Activated naive CD4-positive, alpha-beta T cell treated with anti-CD3 and anti-CD28 coated beads for 36 hours (primary cell): ENCODE measurements around the gene IP6K2. TPM values are rescaled to one million over a fixed set of nuclear protein-coding genes. Genes with fewer than 3 reads are reported as not detected.
"Not testable (repeated sequence)": the region's sequence is repeated elsewhere in the genome, so short reads cannot be mapped to it uniquely, and the experiment has no call there.

Experiments used
- CTCF ChIA-PET: fragments of 350-600 bp; sonication (Branson Sonifier 250); formaldehyde crosslinking; loops from one replicate; lab custom pipeline; 2021; ENCODE audit warnings: antibody characterized with exemption; lab: Charles Lee
- DNase-seq: peaks from one replicate; pipeline ENCODE4 v3.0.0-alpha.2; 2020
- H3K27ac Mint-ChIP-seq: one replicate; pipeline ENCODE4 v1.8.0; 2021; ENCODE audit warnings: mild to moderate bottlenecking, mixed read lengths
- H3K27me3 Mint-ChIP-seq: one replicate; pipeline ENCODE4 v1.8.0; 2021; ENCODE audit warnings: low read depth, mixed read lengths
- H3K36me3 Mint-ChIP-seq: one replicate; pipeline ENCODE4 v1.8.0; 2021; ENCODE audit warnings: low read depth, mixed read lengths
- H3K4me1 Mint-ChIP-seq: one replicate; pipeline ENCODE4 v1.8.0; 2021; ENCODE audit warnings: low read depth, mixed read lengths
- H3K4me3 Mint-ChIP-seq: one replicate; pipeline ENCODE4 v1.8.0; 2021; ENCODE audit warnings: mild to moderate bottlenecking, moderate library complexity, mixed read lengths
- H3K9me3 Mint-ChIP-seq: one replicate; pipeline ENCODE4 v1.8.0; 2021; ENCODE audit warnings: mixed read lengths
- intact Hi-C: fragments of 100-400 bp; cut with micrococcal nuclease; formaldehyde crosslinking; loops from one replicate; pipeline ENCODE4 v1.15.1; 2023
- total RNA-seq, 2 experiments: library from RNA; stranded (reverse); gene quantifications; one replicate each; pipeline ENCODE4 v1.2.3, GENCODE V29; 2021

The IP6K2 gene
- total RNA-seq, 2 experiments from 2014 or later, result 64.3 to 68.3 TPM

DNA sequence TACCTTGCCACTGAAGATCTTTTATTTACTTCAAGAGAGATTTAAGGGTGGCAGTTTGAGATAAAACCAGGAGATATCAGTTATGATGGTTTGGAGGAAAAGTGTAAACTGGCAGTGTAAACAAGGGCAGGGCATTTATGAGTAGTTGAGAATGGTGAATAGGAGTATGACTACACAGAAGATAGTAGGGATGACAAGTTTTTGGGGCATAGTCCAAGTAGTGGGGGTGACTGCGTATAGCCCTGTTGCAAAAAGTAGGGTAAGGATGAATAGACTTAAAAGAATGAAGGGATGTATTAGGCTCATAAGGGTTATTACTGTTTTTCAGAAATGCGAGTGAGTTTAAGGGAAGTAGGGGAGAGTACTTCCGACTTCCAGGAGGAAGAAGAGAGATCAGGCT lies 6.3 kb upstream of the IP6K2 start:
- DNase-seq, H3K4me1 Mint-ChIP-seq, intact Hi-C loops, H3K4me3 Mint-ChIP-seq, H3K36me3 Mint-ChIP-seq, H3K27me3 Mint-ChIP-seq, H3K27ac Mint-ChIP-seq, H3K9me3 Mint-ChIP-seq: not testable (repeated sequence)
- CTCF ChIA-PET, result interaction anchor here (1.0 kb wide), 1 partner anchor 13 kb away, joined by 3 read pairs; no protein-coding TSS in a partner anchor

GRCh38 chr3:48716508-48716981 lies 476 bp downstream of the IP6K2 start:
- peak overlapping the region; percentile 97 for H3K4me3 Mint-ChIP-seq
- H3K27me3 Mint-ChIP-seq, result no peaks in the 10 kb centered on the region
- peak; percentile 48 for DNase-seq
- CTCF ChIA-PET, result interaction anchor here (0.6 to 1.2 kb wide), 5 partner anchors 21 to 305 kb away, joined by 3 to 8 read pairs (median 3); partner anchors contain the start of gene NDUFAF3
- intact Hi-C loops, result loop anchor here (2.0 to 5.0 kb wide), 3 partner anchors 54 to 290 kb away; partner anchors contain the start of genes CELSR3, SLC25A20 and WDR6
- H3K4me1 Mint-ChIP-seq, result peaks cover 34% of the 10 kb centered on the region
- H3K9me3 Mint-ChIP-seq, result no peaks in the 10 kb centered on the region
- H3K27ac Mint-ChIP-seq, result peak overlapping the region; percentile 90
- peaks cover 13% of the 10 kb centered on the region for H3K36me3 Mint-ChIP-seq

DNA sequence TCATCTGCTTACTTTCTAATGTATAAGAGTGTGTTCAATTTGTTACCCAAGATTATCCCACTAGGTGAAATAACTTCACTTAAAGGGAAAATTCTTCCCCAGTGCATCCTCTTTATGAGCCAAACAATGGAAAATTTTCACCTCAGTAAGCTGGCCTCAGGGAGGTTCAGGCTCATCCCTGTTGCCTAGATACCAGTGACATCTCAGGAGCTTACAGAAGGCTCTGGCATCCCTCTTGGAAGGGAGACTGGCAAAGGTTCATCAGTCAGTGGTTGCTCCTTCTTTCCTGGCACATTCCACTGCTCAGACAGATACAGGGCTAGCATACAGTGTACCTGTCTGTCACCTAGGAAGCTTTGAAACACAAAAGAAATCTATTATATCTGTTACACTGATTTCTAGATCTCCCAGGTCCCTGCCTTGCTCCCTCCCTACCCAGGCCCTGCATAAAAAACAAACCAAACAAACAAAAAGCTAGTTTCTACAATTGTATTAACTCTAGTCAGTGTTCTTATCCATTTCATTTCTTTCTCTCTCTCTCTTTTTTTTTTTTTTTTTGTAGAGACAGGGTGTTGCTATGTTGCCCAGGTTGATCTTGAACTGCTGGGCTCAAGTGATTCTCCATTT lies 1.7 kb downstream of the IP6K2 start:
- CTCF ChIA-PET, result interaction anchor here (0.5 kb wide), 2 partner anchors 12 to 592 kb away, joined by 3 read pairs; no protein-coding TSS in a partner anchor
- Mint-ChIP-seq H3K4me1 (peaks cover 45% of the 10 kb centered on the region), H3K27ac (no peak overlapping the region), H3K9me3 (no peaks in the 10 kb centered on the region), H3K4me3 (peak overlapping the region; percentile 97), H3K36me3 (peaks cover 14% of the 10 kb centered on the region), H3K27me3 (no peaks in the 10 kb centered on the region)
- intact Hi-C loops, result loop anchor here (5.0 kb wide), 1 partner anchor 53 kb away; the partner anchor contains the start of gene CELSR3
- DNase-seq, result no peak

- CTCF ChIA-PET, result no interaction called here
- peaks cover 15% of the 10 kb centered on the region for H3K36me3 Mint-ChIP-seq
- no peaks in the 10 kb centered on the region for H3K27me3 Mint-ChIP-seq
- no peak overlapping the region for H3K4me3 Mint-ChIP-seq
- no peaks in the 10 kb centered on the region for H3K9me3 Mint-ChIP-seq
- intact Hi-C loops, result no loop called here
- H3K4me1 Mint-ChIP-seq, result peaks cover 61% of the 10 kb centered on the region
- DNase-seq, result no peak
- no peak overlapping the region for H3K27ac Mint-ChIP-seq
These were observed 5.3 kb downstream of the IP6K2 start for GRCh38 chr3:48711727-48712126.

GRCh38 chr3:48709051-48709461 lies 8.0 kb downstream of the IP6K2 start:
- intact Hi-C loops, result no loop called here
- H3K27ac Mint-ChIP-seq, result peak overlapping the region; percentile 72
- H3K4me1 Mint-ChIP-seq, result peaks cover 50% of the 10 kb centered on the region
- H3K4me3 Mint-ChIP-seq, result no peak overlapping the region
- H3K36me3 Mint-ChIP-seq, result peaks cover 14% of the 10 kb centered on the region
- no peaks in the 10 kb centered on the region for H3K9me3 Mint-ChIP-seq
- CTCF ChIA-PET, result interaction anchor here (1.0 to 1.4 kb wide), 2 partner anchors 21 to 25 kb away, joined by 3 read pairs; no protein-coding TSS in a partner anchor
- DNase-seq, result no peak
- H3K27me3 Mint-ChIP-seq, result no peaks in the 10 kb centered on the region

DNA sequence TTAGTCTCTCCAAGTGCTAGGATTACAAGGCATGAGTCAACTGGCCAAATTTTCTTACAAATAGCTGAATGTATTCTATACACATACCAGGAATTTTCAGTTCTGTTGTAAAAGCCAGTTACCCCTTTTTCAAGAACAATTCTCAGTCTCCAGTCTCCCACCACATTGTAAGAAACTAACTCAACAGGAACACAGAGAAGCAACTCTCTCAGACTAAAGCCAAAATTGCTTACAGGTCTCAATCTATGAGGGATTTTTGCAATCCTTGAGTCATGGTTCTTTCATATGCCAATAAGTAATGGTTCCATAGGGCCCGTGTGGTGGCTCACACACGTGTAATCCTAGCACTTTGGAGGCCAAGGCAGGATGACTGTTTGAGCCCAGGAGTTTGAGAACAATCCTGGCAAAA lies 8.5 kb downstream of the IP6K2 start:
- no peak overlapping the region for H3K4me3 Mint-ChIP-seq
- H3K9me3 Mint-ChIP-seq, result no peaks in the 10 kb centered on the region
- no peaks in the 10 kb centered on the region for H3K27me3 Mint-ChIP-seq
- H3K27ac Mint-ChIP-seq, result peak overlapping the region; percentile 72
- H3K36me3 Mint-ChIP-seq, result peaks cover 15% of the 10 kb centered on the region
- H3K4me1 Mint-ChIP-seq, result peaks cover 53% of the 10 kb centered on the region
- CTCF ChIA-PET, result interaction anchor here (1.0 kb wide), 1 partner anchor 24 kb away, joined by 3 read pairs; no protein-coding TSS in a partner anchor
- DNase-seq, result no peak
- intact Hi-C loops, result no loop called here

DNA sequence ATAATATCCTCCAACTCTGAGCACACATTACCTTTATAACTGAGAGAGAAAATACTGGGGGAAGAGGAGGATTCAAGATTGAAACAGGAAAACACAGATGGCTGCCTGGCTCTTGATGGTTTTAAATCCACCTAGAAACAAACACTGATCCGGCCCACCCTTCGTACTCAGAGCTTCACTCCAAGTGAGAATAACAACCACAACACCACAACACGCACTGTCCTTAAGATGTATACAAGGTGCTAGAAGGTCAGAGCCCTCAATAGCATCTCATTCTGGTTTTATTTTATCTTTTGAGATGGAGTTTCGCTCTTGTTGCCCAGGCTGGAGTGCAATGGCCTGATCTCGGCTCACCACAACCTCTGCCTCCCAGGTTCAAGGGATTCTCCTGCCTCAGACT lies 9.9 kb downstream of the IP6K2 start:
- intact Hi-C loops, result no loop called here
- Mint-ChIP-seq H3K4me1 (peaks cover 57% of the 10 kb centered on the region), H3K4me3 (no peak overlapping the region), H3K36me3 (peaks cover 15% of the 10 kb centered on the region), H3K27ac (no peak overlapping the region), H3K9me3 (no peaks in the 10 kb centered on the region), H3K27me3 (no peaks in the 10 kb centered on the region)
- DNase-seq, result no peak
- CTCF ChIA-PET, result no interaction called here

DNA sequence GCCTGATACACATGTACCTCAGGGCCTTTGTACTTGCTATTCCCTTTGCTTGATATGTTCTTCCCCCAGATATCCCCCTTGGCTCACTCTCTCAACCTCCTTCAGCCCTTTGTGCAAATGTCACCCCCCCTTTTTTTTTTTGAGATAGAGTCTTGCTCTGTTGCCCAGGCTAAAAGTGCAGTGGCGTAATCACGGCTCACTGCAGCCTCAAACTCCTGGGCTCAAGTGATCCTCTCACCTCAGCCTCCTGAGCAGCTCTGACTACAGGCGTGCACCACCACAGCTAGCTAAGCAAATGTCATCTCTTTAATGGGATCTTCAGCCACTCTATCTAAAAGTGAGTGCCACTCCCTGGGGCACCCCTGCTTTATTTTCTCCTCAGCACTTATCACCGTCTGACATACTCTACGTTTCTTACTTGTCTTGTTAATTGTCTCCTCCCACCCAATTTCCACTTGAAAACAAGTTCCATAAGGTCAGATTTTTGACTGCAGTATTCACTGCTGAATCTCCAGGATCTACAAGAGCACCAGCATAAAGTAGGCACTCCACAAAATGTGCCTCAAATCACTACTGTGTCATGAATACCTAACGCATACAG lies 14.6 kb downstream of the IP6K2 start:
- Mint-ChIP-seq H3K27me3 (no peaks in the 10 kb centered on the region), H3K4me3 (no peak overlapping the region), H3K4me1 (peaks cover 34% of the 10 kb centered on the region), H3K27ac (no peak overlapping the region), H3K36me3 (peaks cover 11% of the 10 kb centered on the region), H3K9me3 (no peaks in the 10 kb centered on the region)
- no peak for DNase-seq
- intact Hi-C loops, result no loop called here
- CTCF ChIA-PET, result interaction anchor here (1.0 kb wide), 1 partner anchor 16 kb away, joined by 3 read pairs; no protein-coding TSS in a partner anchor

DNA sequence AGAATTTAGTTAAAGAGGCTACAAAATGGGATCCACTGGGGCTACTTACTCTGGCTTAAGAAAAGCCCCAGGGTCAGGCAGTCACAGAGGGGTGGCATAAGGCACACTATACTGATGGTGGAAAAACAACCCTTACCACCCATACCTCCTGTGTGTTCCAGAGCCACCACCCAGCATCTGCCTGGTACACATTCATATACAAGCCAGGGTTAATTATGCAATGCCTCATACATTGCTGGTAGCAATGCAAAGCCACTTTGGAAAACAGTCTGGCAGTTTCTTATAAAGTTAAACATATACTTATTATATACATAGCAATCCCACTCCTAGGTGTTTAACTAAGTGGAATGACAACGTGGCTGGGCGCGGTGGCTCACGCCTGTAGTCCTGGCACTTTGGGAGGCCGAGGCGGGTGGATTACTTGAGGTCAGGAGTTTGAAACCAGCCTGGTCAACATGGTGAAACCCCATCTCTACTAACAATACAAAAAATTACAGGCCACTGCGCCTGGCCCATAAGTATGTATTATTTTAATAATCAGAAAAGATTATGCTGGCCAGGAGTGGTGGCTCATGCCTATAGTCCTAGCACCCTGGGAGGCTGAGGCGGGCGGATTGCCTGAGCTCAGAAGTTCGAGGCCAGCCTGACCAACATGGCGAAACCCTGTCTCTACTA lies 16.2 kb downstream of the IP6K2 start:
- H3K27ac Mint-ChIP-seq, result no peak overlapping the region
- H3K9me3 Mint-ChIP-seq, result no peaks in the 10 kb centered on the region
- CTCF ChIA-PET, result interaction anchor here (2.6 kb wide), 1 partner anchor 14 kb away, joined by 9 read pairs; the partner anchor contains the start of gene NCKIPSD
- intact Hi-C loops, result no loop called here
- H3K27me3 Mint-ChIP-seq, result no peaks in the 10 kb centered on the region
- peaks cover 11% of the 10 kb centered on the region for H3K36me3 Mint-ChIP-seq
- H3K4me3 Mint-ChIP-seq, result no peak overlapping the region
- no peak for DNase-seq
- H3K4me1 Mint-ChIP-seq, result peaks cover 37% of the 10 kb centered on the region

DNA sequence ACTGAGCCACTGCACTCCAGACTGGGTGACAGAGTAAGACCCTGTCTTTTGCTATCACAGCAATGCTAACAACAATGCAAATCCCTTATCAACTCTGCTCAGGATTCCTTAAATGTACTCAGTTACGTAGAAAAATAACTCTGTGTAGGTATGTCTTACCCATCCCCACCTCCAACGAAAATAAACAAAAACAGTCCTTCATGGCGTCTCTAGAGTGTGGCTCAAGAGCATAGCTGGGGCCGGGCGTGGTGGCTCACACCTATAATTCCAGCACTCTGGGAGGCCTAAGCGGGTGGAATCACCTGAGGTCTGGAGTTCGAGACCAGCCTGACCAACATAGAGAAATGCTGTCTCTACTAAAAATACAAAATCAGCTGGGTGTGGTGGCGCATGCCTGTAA lies 18.1 kb downstream of the IP6K2 start:
- Mint-ChIP-seq H3K27me3 (no peaks in the 10 kb centered on the region), H3K4me1 (peaks cover 31% of the 10 kb centered on the region), H3K27ac (no peak overlapping the region), H3K4me3 (no peak overlapping the region), H3K9me3 (no peaks in the 10 kb centered on the region), H3K36me3 (peaks cover 13% of the 10 kb centered on the region)
- CTCF ChIA-PET, result interaction anchor here (1.1 to 2.6 kb wide), 2 partner anchors 12 to 197 kb away, joined by 3 to 9 read pairs; partner anchors contain the start of gene NCKIPSD
- intact Hi-C loops, result no loop called here
- DNase-seq, result no peak

GRCh38 chr3:48697952-48698351 lies 19.1 kb downstream of the IP6K2 start:
- H3K4me1 Mint-ChIP-seq, result peaks cover 28% of the 10 kb centered on the region
- intact Hi-C loops, result no loop called here
- H3K4me3 Mint-ChIP-seq, result no peak overlapping the region
- CTCF ChIA-PET, result interaction anchor here (2.6 to 3.1 kb wide), 2 partner anchors 11 to 12 kb away, joined by 9 to 11 read pairs; partner anchors contain the start of gene NCKIPSD
- no peak overlapping the region for H3K27ac Mint-ChIP-seq
- H3K27me3 Mint-ChIP-seq, result no peaks in the 10 kb centered on the region
- H3K36me3 Mint-ChIP-seq, result peaks cover 15% of the 10 kb centered on the region
- H3K9me3 Mint-ChIP-seq, result no peaks in the 10 kb centered on the region
- no peak for DNase-seq

DNA sequence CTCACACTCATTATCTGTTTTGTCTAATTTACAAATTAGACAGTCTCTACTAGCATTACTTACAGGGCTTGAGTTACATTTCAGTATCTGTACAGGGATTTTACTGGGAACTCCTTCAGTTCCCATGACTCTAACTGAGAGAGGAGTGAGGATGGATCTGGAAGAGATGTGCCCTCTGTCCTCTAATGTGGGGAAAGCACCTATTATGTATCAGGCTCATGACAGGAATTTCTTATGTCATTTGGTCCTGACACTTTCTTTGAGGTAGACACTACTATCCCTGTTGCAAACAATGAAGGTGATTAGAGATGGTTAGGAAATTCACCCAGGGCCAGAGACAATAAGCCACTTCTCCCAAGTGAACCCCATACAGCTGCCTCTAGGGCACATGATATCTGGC lies 20.4 kb downstream of the IP6K2 start:
- CTCF ChIA-PET, result interaction anchor here (3.1 kb wide), 1 partner anchor 10 kb away, joined by 11 read pairs; the partner anchor contains the start of gene NCKIPSD
- Mint-ChIP-seq H3K27me3 (no peaks in the 10 kb centered on the region), H3K36me3 (peaks cover 16% of the 10 kb centered on the region), H3K4me3 (no peak overlapping the region), H3K27ac (peak overlapping the region; percentile 31), H3K9me3 (no peaks in the 10 kb centered on the region), H3K4me1 (peaks cover 20% of the 10 kb centered on the region)
- no peak for DNase-seq
- intact Hi-C loops, result no loop called here
